Stimulated activated CD4-positive, alpha-beta T cell treated with anti-CD3 and anti-CD28 coated beads, Interleukin-1b, Interleukin-23, amount 100 ng/mL, for 1 hour (primary cell): ENCODE data around the gene CD101.
"Not testable (repeated sequence)": the region's sequence is repeated elsewhere in the genome, so short reads cannot be mapped to it uniquely, and the experiment has no call there.

Experiments used
- DNase-seq, 2 donors: peaks; one replicate each; pipeline ENCODE4 v3.0.0-alpha.2; 2020; ENCODE audit warnings: low read depth in 2 of 2

The CD101 gene, protein sequence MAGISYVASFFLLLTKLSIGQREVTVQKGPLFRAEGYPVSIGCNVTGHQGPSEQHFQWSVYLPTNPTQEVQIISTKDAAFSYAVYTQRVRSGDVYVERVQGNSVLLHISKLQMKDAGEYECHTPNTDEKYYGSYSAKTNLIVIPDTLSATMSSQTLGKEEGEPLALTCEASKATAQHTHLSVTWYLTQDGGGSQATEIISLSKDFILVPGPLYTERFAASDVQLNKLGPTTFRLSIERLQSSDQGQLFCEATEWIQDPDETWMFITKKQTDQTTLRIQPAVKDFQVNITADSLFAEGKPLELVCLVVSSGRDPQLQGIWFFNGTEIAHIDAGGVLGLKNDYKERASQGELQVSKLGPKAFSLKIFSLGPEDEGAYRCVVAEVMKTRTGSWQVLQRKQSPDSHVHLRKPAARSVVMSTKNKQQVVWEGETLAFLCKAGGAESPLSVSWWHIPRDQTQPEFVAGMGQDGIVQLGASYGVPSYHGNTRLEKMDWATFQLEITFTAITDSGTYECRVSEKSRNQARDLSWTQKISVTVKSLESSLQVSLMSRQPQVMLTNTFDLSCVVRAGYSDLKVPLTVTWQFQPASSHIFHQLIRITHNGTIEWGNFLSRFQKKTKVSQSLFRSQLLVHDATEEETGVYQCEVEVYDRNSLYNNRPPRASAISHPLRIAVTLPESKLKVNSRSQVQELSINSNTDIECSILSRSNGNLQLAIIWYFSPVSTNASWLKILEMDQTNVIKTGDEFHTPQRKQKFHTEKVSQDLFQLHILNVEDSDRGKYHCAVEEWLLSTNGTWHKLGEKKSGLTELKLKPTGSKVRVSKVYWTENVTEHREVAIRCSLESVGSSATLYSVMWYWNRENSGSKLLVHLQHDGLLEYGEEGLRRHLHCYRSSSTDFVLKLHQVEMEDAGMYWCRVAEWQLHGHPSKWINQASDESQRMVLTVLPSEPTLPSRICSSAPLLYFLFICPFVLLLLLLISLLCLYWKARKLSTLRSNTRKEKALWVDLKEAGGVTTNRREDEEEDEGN

GRCh38 chr1:117001254-117001927 lies at the start of gene CD101:
Gene CD101 (plus strand): TSS chr1:117001760. CDS start chr1:117001818, 58 bp downstream.
- no peak for DNase-seq

GRCh38 chr1:116952738-116953275 lies 48.8 kb upstream of the CD101 start:
- no peak for DNase-seq

- no peak for DNase-seq
Measured at GRCh38 chr1:116954440-116954839, 47.1 kb upstream of the CD101 start.

- no peak for DNase-seq
Measured at GRCh38 chr1:116956378-116956777, 45.2 kb upstream of the CD101 start.

DNA sequence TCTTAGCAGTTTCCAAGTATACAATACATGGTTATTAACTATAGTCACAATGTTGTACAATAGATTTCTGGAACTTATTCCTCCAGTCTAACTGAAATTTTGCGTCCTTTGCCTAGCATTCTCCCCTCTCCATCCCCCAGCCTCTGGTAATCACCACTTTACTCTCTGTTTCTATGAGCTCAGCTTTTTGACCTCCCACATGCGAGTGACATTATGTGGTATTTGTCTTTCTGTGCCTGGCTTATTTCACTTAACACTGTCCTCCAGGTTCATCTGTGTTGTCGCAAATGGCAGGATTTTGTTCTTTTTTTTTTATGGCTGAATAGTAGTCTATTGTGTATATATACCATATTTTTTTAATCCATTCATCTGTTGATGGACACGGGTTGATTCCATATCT lies 43.9 kb upstream of the CD101 start:
- no peak for DNase-seq

DNA sequence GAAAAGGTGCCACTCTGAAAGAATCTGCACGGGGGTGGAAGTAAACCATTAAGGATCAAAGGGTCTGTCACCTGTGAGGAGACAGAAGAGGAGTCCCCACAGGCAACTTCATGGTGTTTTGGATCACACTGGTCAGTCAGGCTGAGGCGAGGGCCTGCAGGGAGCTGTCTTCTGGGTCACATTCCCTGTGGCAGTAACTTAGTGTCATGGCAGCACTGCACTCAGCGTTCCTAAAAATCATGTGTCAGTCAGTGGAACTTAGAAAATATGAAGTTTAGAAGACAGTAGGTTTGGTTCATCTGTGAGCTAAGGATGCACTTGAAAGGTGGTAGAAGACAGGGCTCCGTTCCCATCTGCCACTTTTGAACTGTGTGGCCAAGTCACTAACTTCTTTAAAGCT lies 43.5 kb upstream of the CD101 start:
- DNase-seq = no peak

DNA sequence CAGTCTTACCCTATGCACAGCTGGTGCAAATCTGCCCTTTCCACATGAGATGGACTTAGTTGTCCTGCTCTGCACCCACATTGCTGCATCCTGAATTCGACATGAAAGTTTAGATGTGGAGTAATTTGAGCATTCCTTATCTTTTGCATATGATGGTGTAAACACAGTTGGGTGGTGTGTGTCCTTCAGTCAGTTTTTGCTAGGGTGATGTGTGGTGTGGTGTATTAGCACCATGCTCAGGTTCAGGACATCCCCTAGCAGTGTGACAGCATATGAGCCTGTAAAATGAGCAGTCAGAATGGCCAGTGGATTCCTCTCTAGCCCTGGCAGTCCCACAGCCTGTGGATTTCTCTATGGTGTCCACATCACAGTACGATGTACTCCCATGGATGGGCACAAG lies 42.6 kb upstream of the CD101 start:
- DNase-seq = no peak

DNA sequence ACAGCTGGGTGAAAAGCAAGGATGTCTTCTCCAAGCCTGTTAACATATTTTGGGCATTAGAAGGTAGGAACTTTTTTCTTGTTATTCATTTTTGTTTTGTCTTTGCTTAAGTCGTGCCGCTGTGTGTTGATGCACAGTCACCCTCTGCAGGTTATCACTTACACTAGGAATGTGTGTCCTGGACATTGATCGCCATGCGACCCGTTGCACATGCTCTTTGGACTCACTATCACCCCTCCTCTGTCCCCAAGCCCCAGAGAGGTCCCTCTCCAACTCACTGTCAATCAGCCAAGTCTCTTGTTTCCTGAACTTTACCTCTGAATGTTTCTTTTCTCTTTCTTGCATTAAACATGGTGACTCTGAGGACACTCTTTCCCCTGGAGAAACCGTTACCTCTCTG lies 40.0 kb upstream of the CD101 start:
- DNase-seq = no peak

GRCh38 chr1:116962987-116963639 lies 38.4 kb upstream of the CD101 start:
- DNase-seq = no peak

DNA sequence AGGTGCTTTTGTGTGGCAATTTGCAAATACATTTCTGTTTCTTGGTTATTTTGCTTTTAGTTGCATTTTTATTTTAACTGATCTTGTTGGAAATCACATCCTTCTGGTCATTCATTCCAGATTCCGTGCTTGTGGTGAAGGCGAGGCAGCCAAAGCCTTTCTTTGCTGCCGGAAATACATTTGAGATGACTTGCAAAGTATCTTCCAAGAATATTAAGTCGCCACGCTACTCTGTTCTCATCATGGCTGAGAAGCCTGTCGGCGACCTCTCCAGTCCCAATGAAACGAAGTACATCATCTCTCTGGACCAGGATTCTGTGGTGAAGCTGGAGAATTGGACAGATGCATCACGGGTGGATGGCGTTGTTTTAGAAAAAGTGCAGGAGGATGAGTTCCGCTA lies 34.8 kb upstream of the CD101 start:
- DNase-seq = no peak

DNA sequence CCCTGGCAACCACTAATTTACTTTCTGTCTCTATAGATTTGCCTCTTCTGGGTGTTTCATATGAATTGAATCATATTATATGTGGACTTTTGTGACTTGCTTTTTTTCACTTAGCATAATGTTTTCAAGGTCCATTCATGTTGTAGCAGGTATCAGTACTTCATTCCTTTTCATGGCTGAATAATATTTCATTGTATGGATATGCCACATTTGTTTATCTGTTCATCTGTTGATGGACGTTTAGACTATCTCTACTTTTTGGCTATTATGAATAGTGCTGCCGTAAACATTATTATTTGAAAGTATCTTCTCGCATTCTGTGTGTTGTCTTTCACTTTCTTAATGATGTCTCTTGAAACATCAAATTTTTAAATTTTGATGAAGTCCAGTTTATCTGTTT lies 32.8 kb upstream of the CD101 start:
- DNase-seq = no peak

GRCh38 chr1:116971258-116971860 lies 30.2 kb upstream of the CD101 start:
- DNase-seq = no peak

- DNase-seq = no peak
Measured at GRCh38 chr1:116971965-116972673, 29.4 kb upstream of the CD101 start.

DNA sequence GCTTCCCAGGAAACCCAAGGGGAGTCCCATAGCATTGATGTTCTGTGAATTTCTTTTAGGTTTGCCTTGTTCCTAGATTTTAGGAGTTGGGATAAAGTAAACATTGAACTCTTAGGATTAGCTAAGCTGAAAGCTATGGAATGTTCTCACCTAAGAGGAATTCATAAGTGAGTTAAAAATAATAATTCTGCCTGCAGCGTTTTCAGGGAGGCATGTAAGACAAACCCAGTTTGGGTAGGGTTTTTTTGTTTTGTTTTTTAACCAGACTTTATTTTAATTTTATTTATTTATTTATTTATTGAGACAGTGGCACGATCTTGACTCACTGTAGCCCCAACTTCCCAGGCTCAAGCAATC lies 28.9 kb upstream of the CD101 start:
- no peak for DNase-seq

DNA sequence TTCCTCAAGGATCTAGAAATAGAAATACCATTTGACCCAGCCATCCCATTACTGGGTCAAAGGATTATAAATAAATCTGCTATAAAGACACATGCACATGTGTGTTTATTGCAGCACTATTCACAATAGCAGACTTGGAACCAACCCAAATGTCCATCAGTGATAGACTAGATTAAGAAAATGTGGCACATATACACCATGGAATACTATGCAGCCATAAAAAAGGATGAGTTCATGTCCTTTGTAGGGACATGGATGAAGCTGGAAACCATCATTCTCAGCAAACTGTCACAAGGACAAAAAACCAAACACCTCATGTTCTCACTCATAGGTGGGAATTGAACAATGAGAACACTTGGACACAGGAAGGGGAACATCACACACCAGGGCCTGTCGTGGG lies 21.3 kb upstream of the CD101 start:
- not testable (repeated sequence) for DNase-seq

DNA sequence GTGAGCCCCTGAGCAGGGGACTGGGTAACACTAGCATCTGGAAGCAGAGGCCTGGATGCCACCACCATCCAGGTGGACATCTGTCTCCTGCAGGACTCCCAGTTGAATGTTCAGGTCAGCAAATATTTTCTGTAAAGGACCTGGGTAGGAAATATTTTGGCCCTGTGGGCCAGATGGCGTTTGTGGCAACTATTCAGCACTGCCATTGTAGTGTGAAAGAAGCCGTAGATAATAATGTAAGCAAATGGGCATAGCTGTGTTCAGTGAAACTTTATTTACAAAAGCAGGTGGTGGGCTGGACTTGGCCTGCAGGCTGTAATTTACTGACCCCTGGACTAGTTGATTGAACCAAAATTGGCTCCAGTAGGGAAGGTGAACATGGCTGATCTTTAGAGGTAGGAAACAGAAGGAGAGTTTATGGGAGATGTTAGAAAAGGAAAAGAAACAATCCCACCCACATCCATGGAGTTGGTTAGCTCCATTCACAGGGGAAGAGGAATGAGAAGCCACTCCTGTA lies 20.0 kb upstream of the CD101 start:
- no peak for DNase-seq

DNA sequence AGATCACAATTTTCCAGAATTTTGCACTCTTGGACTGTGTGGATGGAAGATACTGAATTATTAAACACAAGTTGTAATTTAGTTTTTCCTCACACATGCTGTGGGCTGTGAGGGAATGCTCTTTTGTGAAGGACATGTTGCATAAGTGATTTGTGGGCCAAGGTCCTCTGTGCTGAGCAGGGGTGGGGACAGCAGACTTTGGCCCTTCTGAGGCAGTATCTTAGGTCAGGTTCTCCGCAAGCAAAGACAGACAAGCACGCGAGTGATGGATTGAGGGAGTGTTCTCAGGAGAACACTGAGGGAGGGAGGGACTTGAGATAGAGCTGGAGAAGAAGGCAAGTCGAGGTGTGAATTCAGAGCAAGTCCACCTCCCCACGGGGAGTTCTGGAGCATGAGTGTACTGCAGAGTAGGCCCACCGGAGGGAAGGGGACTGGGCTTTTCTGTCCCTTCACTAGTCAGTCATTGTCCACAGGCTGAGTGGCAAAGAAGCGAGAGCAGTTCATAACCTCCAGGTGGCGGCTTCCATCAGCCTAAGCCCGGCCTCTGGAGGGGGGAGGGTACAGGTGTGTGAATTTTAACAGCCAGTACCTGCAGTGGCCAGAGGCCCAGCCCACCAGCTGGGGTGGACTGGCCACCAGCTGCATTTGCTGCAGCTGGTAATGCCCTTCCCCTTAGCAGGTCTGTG lies 19.1 kb upstream of the CD101 start:
- no peak for DNase-seq

GRCh38 chr1:116983112-116983511 lies 18.4 kb upstream of the CD101 start:
- DNase-seq = no peak

DNA sequence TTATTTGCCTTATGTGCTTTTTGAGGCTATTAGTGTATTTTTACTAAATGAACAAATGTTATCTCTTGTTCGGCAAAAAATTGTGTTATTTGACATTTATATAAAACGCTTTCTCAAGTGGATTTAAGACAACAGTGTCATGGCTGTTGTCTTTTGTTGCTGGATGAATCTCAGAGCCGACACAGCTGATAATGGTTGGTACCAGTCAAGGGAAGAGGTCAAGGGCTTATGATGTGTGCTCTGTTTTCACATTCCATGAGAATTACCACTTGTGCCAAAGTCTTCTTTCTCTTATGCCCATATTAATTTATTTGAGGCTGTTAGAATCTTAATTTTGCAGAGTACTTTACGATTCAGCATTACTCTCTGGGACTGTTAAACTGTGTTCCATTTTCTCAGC lies 17.9 kb upstream of the CD101 start:
- DNase-seq = no peak
